B cell (primary cell): Measurements from ENCODE around the gene PKDREJ. TPM values are rescaled to one million over a fixed set of nuclear protein-coding genes. Genes with fewer than 3 reads are reported as not detected.

ENCODE experiments used
- ATAC-seq: fragments of 200-7000 bp; cut with Tn5 transposase; one replicate; pipeline ENCODE4 v1.10.0; 2021; ENCODE audit warnings: low read depth, mild to moderate bottlenecking, moderate number of reproducible peaks, moderate library complexity
- CTCF ChIA-PET: fragments of 350-600 bp; sonication (Branson Sonifier 250); formaldehyde crosslinking; loops from one replicate; lab custom pipeline; 2021; ENCODE audit warnings: antibody characterized with exemption, inconsistent platforms; lab: Charles Lee
- POLR2A ChIA-PET: fragments of 350-600 bp; sonication (Branson Sonifier 250); formaldehyde crosslinking; loops from one replicate; lab custom pipeline; 2021; ENCODE audit warnings: antibody characterized with exemption; lab: Charles Lee
- DNase-seq: peaks from one replicate; pipeline ENCODE4 v3.0.0; 2013
- H2AFZ ChIP-seq: 2 replicates; pipeline ENCODE4 v1.6.1; 2012; ENCODE audit warnings: mild to moderate bottlenecking, low read depth, low read length; ENCODE audit not compliant: insufficient read depth, poor library complexity, severe bottlenecking
- H3K27ac ChIP-seq, 2 donors: 1 replicate in 1 of 2; 2 replicates in 1 of 2; pipeline ENCODE4 v1.5.1; 2012 to 2013; ENCODE audit warnings: low read length in 2 of 2, mild to moderate bottlenecking in 2 of 2, moderate library complexity in 1 of 2
- H3K27me3 ChIP-seq, 4 experiments: fragments of 200-600 bp in 1 of 4; sonication (generic) in 1 of 4; replicated peaks in 1 of 4; 1 replicate in 2 of 4; 2 replicates in 2 of 4; pipeline versions ENCODE4 v1.6.1 to v1.7.0; 2013 to 2016; ENCODE audit warnings: low read length in 3 of 4, mild to moderate bottlenecking in 2 of 4, mixed read lengths in 1 of 4, moderate library complexity in 1 of 4; ENCODE audit not compliant: insufficient read depth in 4 of 4, control insufficient read depth in 3 of 4; ENCODE audit errors: control extremely low read depth in 1 of 4
- H3K36me3 ChIP-seq, 2 experiments: replicated peaks in 1 of 2; 1 replicate in 1 of 2; 2 replicates in 1 of 2; pipeline versions ENCODE4 v1.6.1 to v1.7.1; 2013; ENCODE audit warnings: low read length in 1 of 2; ENCODE audit not compliant: insufficient read depth in 2 of 2, control insufficient read depth in 1 of 2; ENCODE audit errors: control extremely low read depth in 1 of 2, extremely low read depth in 1 of 2
- H3K4me1 ChIP-seq, 2 donors: fragments of 200-600 bp in 1 of 2; sonication (generic) in 1 of 2; 1 replicate in 1 of 2; 2 replicates in 1 of 2; pipeline versions ENCODE4 v1.5.1 to v1.6.1; 2013 to 2017; ENCODE audit warnings: low read length in 2 of 2; ENCODE audit not compliant: control insufficient read depth in 2 of 2, insufficient read depth in 2 of 2
- H3K4me2 ChIP-seq: replicated peaks from 2 replicates; pipeline ENCODE3; 2012; ENCODE audit warnings: mild to moderate bottlenecking, low read depth, low read length; ENCODE audit not compliant: poor library complexity, severe bottlenecking
- H3K4me3 ChIP-seq, 5 experiments: fragments of 200-600 bp in 1 of 5; sonication (generic) in 1 of 5; 1 replicate in 3 of 5; 2 replicates in 2 of 5; pipeline versions ENCODE4 v1.5.1 to v1.7.0; 2011 to 2016; ENCODE audit warnings: low read length in 4 of 5, mild to moderate bottlenecking in 4 of 5, low read depth in 2 of 5, control low read depth in 1 of 5, moderate library complexity in 1 of 5; ENCODE audit not compliant: insufficient read depth in 1 of 5; ENCODE audit errors: control extremely low read depth in 1 of 5, extremely low read depth in 1 of 5
- H3K79me2 ChIP-seq: fragments of 200-600 bp; sonication (generic); one replicate; pipeline ENCODE4 v1.6.0; 2016; ENCODE audit warnings: low read length; ENCODE audit not compliant: control insufficient read depth, insufficient read depth
- H3K9ac ChIP-seq: fragments of 200-600 bp; sonication (generic); 2 replicates; pipeline ENCODE4 v1.6.1; 2017; ENCODE audit warnings: mild to moderate bottlenecking, low read length, moderate library complexity
- H3K9me3 ChIP-seq, 3 donors: one replicate each; pipeline versions ENCODE4 v1.6.1 to v1.7.1; 2013; ENCODE audit warnings: low read length in 2 of 3; ENCODE audit not compliant: control insufficient read depth in 2 of 3, insufficient read depth in 1 of 3; ENCODE audit errors: control extremely low read depth in 1 of 3
- H4K20me1 ChIP-seq: 2 replicates; pipeline ENCODE4 v1.6.0; 2012; ENCODE audit warnings: mild to moderate bottlenecking, low read length; ENCODE audit not compliant: insufficient read depth, control insufficient read depth, poor library complexity, severe bottlenecking
- H3K27ac Mint-ChIP-seq: one replicate; pipeline ENCODE4 v1.8.0; 2021; ENCODE audit warnings: mixed read lengths
- H3K27me3 Mint-ChIP-seq: one replicate; pipeline ENCODE4 v1.8.0; 2021; ENCODE audit warnings: mixed read lengths
- H3K4me1 Mint-ChIP-seq: one replicate; pipeline ENCODE4 v1.8.0; 2021; ENCODE audit warnings: mixed read lengths
- H3K4me3 Mint-ChIP-seq: one replicate; pipeline ENCODE4 v1.8.0; 2021; ENCODE audit warnings: mixed read lengths
- H3K9me3 Mint-ChIP-seq: one replicate; pipeline ENCODE4 v1.8.0; 2022; ENCODE audit warnings: mixed read lengths; ENCODE audit not compliant: insufficient read depth
- EZH2 ChIP-seq: IDR thresholded peaks from 2 replicates; pipeline ENCODE4 v1.6.1; 2012; ENCODE audit warnings: borderline replicate concordance, low read depth, mild to moderate bottlenecking, moderate library complexity, low read length; ENCODE audit not compliant: insufficient read depth, poor library complexity, severe bottlenecking
- WGBS: methylation state at CpG from one replicate; pipeline ENCODE4 v1.1.5; 2013; ENCODE audit warnings: missing lambda C conversion rate; ENCODE audit not compliant: insufficient coverage; 5-methylcytosine and 5-hydroxymethylcytosine counted together
- intact Hi-C: fragments of 100-400 bp; cut with micrococcal nuclease; formaldehyde crosslinking; loops from one replicate; pipeline ENCODE4 v1.10.0; 2022
- polyA plus RNA-seq: library from polyadenylated mRNA; depleted of rRNA; stranded (reverse); fragments of >200 nt; gene quantifications from 2 replicates; pipeline ENCODE4 v1.2.3, GENCODE V29; 2012
- total RNA-seq, 2 donors: library from RNA; stranded (reverse); fragments of 120-200 nt in 1 of 2; gene quantifications; 1 replicate in 1 of 2; 2 replicates in 1 of 2; pipeline versions ENCODE4 v1.2.3 to v1.2.4, GENCODE V29; 2013 to 2022
- TF ChIP-seq, protein P1 (sequence below): fragments of 200-600 bp; IDR thresholded peaks from one replicate; pipeline ENCODE4 v1.8.0; 2022; ENCODE audit warnings: antibody characterized with exemption, mild to moderate bottlenecking

PKDREJ gene
- total and polyA plus RNA-seq, 2 donors (not counting 1 experiment from before 2014, with no cell fraction given): not detected

DNA sequence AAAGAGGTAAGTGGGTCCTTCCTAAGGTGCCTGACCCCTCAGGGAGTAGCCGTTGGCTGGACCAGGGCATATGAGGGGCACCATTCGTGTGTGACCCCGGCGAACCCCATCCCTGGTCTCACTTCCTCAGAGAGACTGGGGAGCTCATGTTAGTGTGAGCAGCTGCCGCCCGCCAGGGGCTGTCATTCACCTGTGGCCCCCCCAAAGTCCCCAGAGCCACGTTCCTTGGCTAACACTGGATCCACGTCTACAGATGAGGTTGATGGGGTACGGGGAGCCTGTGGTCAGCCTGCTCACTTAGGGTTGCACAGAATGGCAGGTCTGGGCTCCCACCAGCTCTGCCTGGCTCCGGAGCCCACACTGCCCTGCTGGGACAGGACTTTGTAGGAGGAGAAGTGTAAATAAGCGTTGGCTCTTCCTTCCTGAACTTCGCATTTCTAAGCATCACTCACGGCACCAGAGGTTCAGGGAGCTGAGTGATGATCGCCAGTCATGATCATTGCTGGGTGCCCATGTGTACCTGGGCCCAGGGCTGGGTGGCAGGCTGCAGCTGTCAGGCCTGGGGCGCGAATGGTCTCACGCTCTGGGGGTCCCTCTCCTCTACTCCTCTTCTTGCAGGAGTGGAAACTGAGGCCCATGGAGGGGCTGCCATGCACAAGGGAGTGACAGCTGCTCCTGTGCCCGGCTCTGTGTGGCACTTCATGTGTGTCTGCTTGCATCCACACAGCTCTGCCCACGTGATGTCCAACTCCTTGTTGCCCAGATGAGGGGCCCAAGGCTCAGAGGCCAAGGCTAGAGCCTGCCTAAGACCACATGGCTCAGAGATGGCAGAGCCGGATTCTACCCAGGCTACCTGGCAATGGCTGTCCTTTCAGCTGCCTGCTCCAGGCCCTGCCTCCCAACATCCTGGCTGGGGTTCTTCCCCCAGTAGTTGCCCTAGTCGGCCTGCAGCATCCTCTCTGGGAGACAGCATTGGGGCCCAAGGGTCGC lies 15.8 kb upstream of the PKDREJ start:
- no peak overlapping the region for H3K27ac Mint-ChIP-seq
- WGBS: 89% methylated on average over 20 of the region's 22 CpGs
- no peaks in the 10 kb centered on the region for H3K9me3 Mint-ChIP-seq
- ChIA-PET POLR2A (no interaction called here), CTCF (interaction anchor here (1.2 kb wide), 1 partner anchor 34 kb away, joined by 3 read pairs; no protein-coding TSS in a partner anchor)
- peaks cover 0 to 29% of the 10 kb centered on the region in 2 donors for H3K4me1 ChIP-seq
- intact Hi-C loops: no loop called here
- no peaks in the 10 kb centered on the region for H3K27me3 ChIP-seq
- H3K79me2 ChIP-seq: no peaks in the 10 kb centered on the region
- no peaks in the 10 kb centered on the region for H3K27me3 Mint-ChIP-seq
- no peak for ATAC-seq
- no peaks in the 10 kb centered on the region for H4K20me1 ChIP-seq
- H3K27ac ChIP-seq: no peak overlapping the region
- peaks cover 16% of the 10 kb centered on the region for H3K4me1 Mint-ChIP-seq
- H3K9ac ChIP-seq: no peak overlapping the region
- no peak overlapping the region for H2AFZ ChIP-seq
- no peak overlapping the region for H3K4me2 ChIP-seq
- H3K4me3 ChIP-seq: no peak overlapping the region
- H3K36me3 ChIP-seq: peaks cover 0 to 15% of the 10 kb centered on the region in 2 experiments
- no peak for DNase-seq
- no peaks in the 10 kb centered on the region for H3K9me3 ChIP-seq
- H3K4me3 Mint-ChIP-seq: no peak overlapping the region
- TF ChIP-seq, protein P1, sequence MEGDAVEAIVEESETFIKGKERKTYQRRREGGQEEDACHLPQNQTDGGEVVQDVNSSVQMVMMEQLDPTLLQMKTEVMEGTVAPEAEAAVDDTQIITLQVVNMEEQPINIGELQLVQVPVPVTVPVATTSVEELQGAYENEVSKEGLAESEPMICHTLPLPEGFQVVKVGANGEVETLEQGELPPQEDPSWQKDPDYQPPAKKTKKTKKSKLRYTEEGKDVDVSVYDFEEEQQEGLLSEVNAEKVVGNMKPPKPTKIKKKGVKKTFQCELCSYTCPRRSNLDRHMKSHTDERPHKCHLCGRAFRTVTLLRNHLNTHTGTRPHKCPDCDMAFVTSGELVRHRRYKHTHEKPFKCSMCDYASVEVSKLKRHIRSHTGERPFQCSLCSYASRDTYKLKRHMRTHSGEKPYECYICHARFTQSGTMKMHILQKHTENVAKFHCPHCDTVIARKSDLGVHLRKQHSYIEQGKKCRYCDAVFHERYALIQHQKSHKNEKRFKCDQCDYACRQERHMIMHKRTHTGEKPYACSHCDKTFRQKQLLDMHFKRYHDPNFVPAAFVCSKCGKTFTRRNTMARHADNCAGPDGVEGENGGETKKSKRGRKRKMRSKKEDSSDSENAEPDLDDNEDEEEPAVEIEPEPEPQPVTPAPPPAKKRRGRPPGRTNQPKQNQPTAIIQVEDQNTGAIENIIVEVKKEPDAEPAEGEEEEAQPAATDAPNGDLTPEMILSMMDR: no peak
- TF ChIP-seq EZH2: no peak

DNA sequence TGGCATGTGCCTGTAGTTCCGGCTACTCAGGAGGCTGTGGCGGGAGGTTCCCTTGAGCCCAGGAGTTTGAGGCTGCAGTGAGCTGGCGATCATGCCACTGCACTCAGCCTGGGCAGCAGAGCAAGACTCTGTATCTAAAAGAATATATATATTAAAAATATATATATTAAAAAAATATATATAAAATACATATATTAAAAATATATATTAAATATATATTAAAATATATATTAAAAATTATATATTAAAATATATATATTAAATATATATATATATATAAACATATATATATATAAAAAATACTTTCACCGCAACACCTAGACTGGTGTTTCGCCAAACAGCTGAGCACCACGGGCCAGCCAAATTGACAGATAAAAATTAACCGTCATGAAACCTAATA lies 13.4 kb upstream of the PKDREJ start:
- Mint-ChIP-seq H3K27ac (no peak overlapping the region), H3K4me1 (peaks cover 16% of the 10 kb centered on the region), H3K27me3 (no peaks in the 10 kb centered on the region), H3K4me3 (no peak overlapping the region), H3K9me3 (no peaks in the 10 kb centered on the region)
- CTCF ChIA-PET: interaction anchor here (1.2 to 1.3 kb wide), 2 partner anchors 20 to 270 kb away, joined by 3 read pairs; partner anchors contain the start of gene GTSE1
- H3K79me2 ChIP-seq: no peaks in the 10 kb centered on the region
- WGBS: 100% methylated on average over 2 of the region's 7 CpGs
- intact Hi-C loops: no loop called here
- H3K9me3 ChIP-seq: no peaks in the 10 kb centered on the region
- no peak for DNase-seq
- H3K4me1 ChIP-seq: peaks cover 0 to 25% of the 10 kb centered on the region in 2 donors
- TF ChIP-seq, protein P1: no peak
- TF ChIP-seq EZH2: no peak
- H3K9ac ChIP-seq: no peak overlapping the region
- no peak for ATAC-seq
- no peak overlapping the region for H3K4me2 ChIP-seq
- H3K27me3 ChIP-seq: no peaks in the 10 kb centered on the region
- no peak overlapping the region for H2AFZ ChIP-seq
- H4K20me1 ChIP-seq: no peaks in the 10 kb centered on the region
- H3K36me3 ChIP-seq: peaks cover 0 to 17% of the 10 kb centered on the region in 2 experiments
- H3K4me3 ChIP-seq: no peak overlapping the region
- H3K27ac ChIP-seq: no peak overlapping the region
- POLR2A ChIA-PET: no interaction called here
